Caco-2 (cell line): Measurements from ENCODE around the gene CNP. TPM values are rescaled to one million over a fixed set of nuclear protein-coding genes. Genes with fewer than 3 reads are reported as not detected.

Experiments
- BruUV-seq: library from RNA; stranded (reverse); fragments of 400-500 nt; replicated peaks from 2 replicates; lab custom pipeline; 2021; lab: Mats Ljungman, UMichigan
- CTCF ChIA-PET: fragments of 300-600 bp; sonication (Branson Sonifier 250); formaldehyde crosslinking; loops from one replicate; lab custom pipeline; 2022; ENCODE audit warnings: antibody characterized with exemption; lab: Charles Lee
- POLR2A ChIA-PET: fragments of 300-600 bp; sonication (Branson Sonifier 250); formaldehyde crosslinking; loops from one replicate; lab custom pipeline; 2022; ENCODE audit warnings: antibody characterized with exemption; lab: Charles Lee
- DNase-seq, 2 experiments: peaks; one replicate each; pipeline versions ENCODE4 v3.0.0 to v3.0.0-alpha.2; 2020 to 2022
- H3K27me3 ChIP-seq: replicated peaks from 2 replicates; pipeline ENCODE4 v1.6.0; 2011; ENCODE audit warnings: low read length; ENCODE audit not compliant: control insufficient read depth, insufficient read depth
- H3K36me3 ChIP-seq: 2 replicates; pipeline ENCODE4 v1.5.1; 2011; ENCODE audit warnings: low read length; ENCODE audit not compliant: control insufficient read depth, insufficient read depth
- H3K4me1 ChIP-seq: fragments of 250-450 bp; sonication (Bioruptor Pico); 2 replicates; pipeline ENCODE4 v1.5.1; 2020; ENCODE audit warnings: mild to moderate bottlenecking
- H3K4me3 ChIP-seq: 2 replicates; pipeline ENCODE4 v1.5.1; 2011; ENCODE audit warnings: low read depth, mild to moderate bottlenecking, control low read depth, low read length
- H3K9me3 ChIP-seq: fragments of 250-450 bp; sonication (Bioruptor Pico); 2 replicates; pipeline ENCODE4 v1.5.1; 2020; ENCODE audit warnings: mild to moderate bottlenecking, moderate library complexity
- H3K27ac Mint-ChIP-seq: one replicate; pipeline ENCODE4 v1.8.0; 2022; ENCODE audit warnings: mixed read lengths; ENCODE audit not compliant: unreplicated experiment
- H3K27me3 Mint-ChIP-seq: one replicate; pipeline ENCODE4 v1.8.0; 2022; ENCODE audit warnings: mixed read lengths; ENCODE audit not compliant: insufficient read depth, unreplicated experiment
- H3K36me3 Mint-ChIP-seq: one replicate; pipeline ENCODE4 v1.8.0; 2022; ENCODE audit warnings: mild to moderate bottlenecking, mixed read lengths; ENCODE audit not compliant: insufficient read depth, unreplicated experiment
- H3K4me1 Mint-ChIP-seq: one replicate; pipeline ENCODE4 v1.8.0; 2022; ENCODE audit warnings: low read depth, mixed read lengths; ENCODE audit not compliant: unreplicated experiment
- H3K4me3 Mint-ChIP-seq: one replicate; pipeline ENCODE4 v1.8.0; 2022; ENCODE audit warnings: mild to moderate bottlenecking, moderate library complexity, mixed read lengths; ENCODE audit not compliant: unreplicated experiment
- H3K9me3 Mint-ChIP-seq: one replicate; pipeline ENCODE4 v1.8.0; 2022; ENCODE audit warnings: mixed read lengths; ENCODE audit not compliant: unreplicated experiment
- CTCF ChIP-seq, 2 experiments: fragments of 200-600 bp in 1 of 2; IDR thresholded peaks; 1 replicate in 1 of 2; 2 replicates in 1 of 2; pipeline versions ENCODE4 v1.5.1 to v1.8.0; 2011 to 2022; ENCODE audit warnings: antibody characterized with exemption in 1 of 2, control low read depth in 1 of 2, inconsistent platforms in 1 of 2, low read depth in 1 of 2, low read length in 1 of 2, mild to moderate bottlenecking in 1 of 2, moderate library complexity in 1 of 2; ENCODE audit not compliant: insufficient read depth in 1 of 2, severe bottlenecking in 1 of 2, unreplicated experiment in 1 of 2
- intact Hi-C: fragments of 100-400 bp; cut with micrococcal nuclease; formaldehyde crosslinking; loops from one replicate; pipeline ENCODE4 v1.10.0; 2022; ENCODE audit not compliant: unreplicated experiment
- total RNA-seq: library from RNA; stranded (reverse); gene quantifications from 2 replicates; pipeline ENCODE4 v1.2.3, GENCODE V29; 2022

Gene CNP
- total RNA-seq, 1 experiment from 2014 or later, result 94.5 TPM

GRCh38 chr17:41967921-41968578, 1.5 kb downstream of the CNP start:
- H3K9me3 ChIP-seq, result no peaks in the 10 kb centered on the region
- H3K4me3 Mint-ChIP-seq, result peak overlapping the region; percentile 79
- peak overlapping the region; percentile 0 for H3K27ac Mint-ChIP-seq
- POLR2A ChIA-PET, result interaction anchor here (1.3 kb wide), 1 partner anchor 35 kb away, joined by 4 read pairs; no protein-coding TSS in a partner anchor
- peaks cover 10% of the 10 kb centered on the region; the same call in 1 of the 2 replicates for H3K36me3 ChIP-seq
- no peaks in the 10 kb centered on the region for H3K27me3 Mint-ChIP-seq
- peaks cover 72% of the 10 kb centered on the region for H3K36me3 Mint-ChIP-seq
- peaks cover 13% of the 10 kb centered on the region for H3K4me1 ChIP-seq
- no peaks in the 10 kb centered on the region for H3K9me3 Mint-ChIP-seq
- DNase-seq, result no peak
- intact Hi-C loops, result loop anchor here (2.0 kb wide), 3 partner anchors 35 to 49 kb away; partner anchors contain the start of genes ACLY and DNAJC7
- no peaks in the 10 kb centered on the region for H3K27me3 ChIP-seq
- H3K4me1 Mint-ChIP-seq, result peaks cover 22% of the 10 kb centered on the region
- peak overlapping the region; percentile 83 for H3K4me3 ChIP-seq
- TF ChIP-seq CTCF (IDR thresholded peaks at IDR 0.05; ENCODE audit: insufficient read depth in 1 of 2, low read depth in 1 of 2, low read length in 1 of 2, severe bottlenecking in 1 of 2, unreplicated experiment in 1 of 2), result no peak
- CTCF ChIA-PET, result no interaction called here
- BruUV-seq, result no TSS peak

GRCh38 chr17:41968676-41969075, 2.1 kb downstream of the CNP start:
- CTCF ChIA-PET, result no interaction called here
- Mint-ChIP-seq H3K9me3 (no peaks in the 10 kb centered on the region), H3K4me3 (peak overlapping the region; percentile 46), H3K4me1 (peaks cover 22% of the 10 kb centered on the region), H3K27ac (peak overlapping the region; percentile 0), H3K27me3 (no peaks in the 10 kb centered on the region), H3K36me3 (peaks cover 79% of the 10 kb centered on the region)
- Histone ChIP-seq H3K4me1 (peaks cover 13% of the 10 kb centered on the region), H3K4me3 (no peak overlapping the region), H3K27me3 (no peaks in the 10 kb centered on the region), H3K9me3 (no peaks in the 10 kb centered on the region), H3K36me3 (peaks cover 10% of the 10 kb centered on the region)
- intact Hi-C loops, result no loop called here
- no peak for DNase-seq
- no TSS peak for BruUV-seq
- TF ChIP-seq CTCF (IDR thresholded peaks at IDR 0.05; ENCODE audit: insufficient read depth in 1 of 2, low read depth in 1 of 2, low read length in 1 of 2, severe bottlenecking in 1 of 2, unreplicated experiment in 1 of 2), result no peak
- POLR2A ChIA-PET, result no interaction called here

GRCh38 chr17:41970901-41971331, 4.3 kb downstream of the CNP start:
- intact Hi-C loops, result no loop called here
- H3K36me3 ChIP-seq, result peaks cover 11% of the 10 kb centered on the region
- DNase-seq, result no peak
- no peak overlapping the region for H3K4me3 ChIP-seq
- H3K27me3 Mint-ChIP-seq, result no peaks in the 10 kb centered on the region
- no peak overlapping the region for H3K4me3 Mint-ChIP-seq
- BruUV-seq, result no TSS peak
- no peaks in the 10 kb centered on the region for H3K27me3 ChIP-seq
- no peaks in the 10 kb centered on the region for H3K9me3 ChIP-seq
- peaks cover 12% of the 10 kb centered on the region for H3K4me1 Mint-ChIP-seq
- ChIA-PET POLR2A (no interaction called here), CTCF (no interaction called here)
- H3K9me3 Mint-ChIP-seq, result no peaks in the 10 kb centered on the region
- TF ChIP-seq CTCF (IDR thresholded peaks at IDR 0.05; ENCODE audit: insufficient read depth in 1 of 2, low read depth in 1 of 2, low read length in 1 of 2, severe bottlenecking in 1 of 2, unreplicated experiment in 1 of 2), result no peak
- peaks cover 98% of the 10 kb centered on the region for H3K36me3 Mint-ChIP-seq
- peak overlapping the region; percentile 39 for H3K27ac Mint-ChIP-seq
- peaks cover 8% of the 10 kb centered on the region for H3K4me1 ChIP-seq
